Activated gamma-delta T cell (primary cell): ENCODE results near the gene FXYD1.
"Not testable (repeated sequence)": the region's sequence is repeated elsewhere in the genome, so short reads cannot be mapped to it uniquely, and the experiment has no call there.

Experiments
- DNase-seq: peaks from one replicate; lab custom pipeline; 2025; lab: John Stamatoyannopoulos, UW

Gene FXYD1

DNA sequence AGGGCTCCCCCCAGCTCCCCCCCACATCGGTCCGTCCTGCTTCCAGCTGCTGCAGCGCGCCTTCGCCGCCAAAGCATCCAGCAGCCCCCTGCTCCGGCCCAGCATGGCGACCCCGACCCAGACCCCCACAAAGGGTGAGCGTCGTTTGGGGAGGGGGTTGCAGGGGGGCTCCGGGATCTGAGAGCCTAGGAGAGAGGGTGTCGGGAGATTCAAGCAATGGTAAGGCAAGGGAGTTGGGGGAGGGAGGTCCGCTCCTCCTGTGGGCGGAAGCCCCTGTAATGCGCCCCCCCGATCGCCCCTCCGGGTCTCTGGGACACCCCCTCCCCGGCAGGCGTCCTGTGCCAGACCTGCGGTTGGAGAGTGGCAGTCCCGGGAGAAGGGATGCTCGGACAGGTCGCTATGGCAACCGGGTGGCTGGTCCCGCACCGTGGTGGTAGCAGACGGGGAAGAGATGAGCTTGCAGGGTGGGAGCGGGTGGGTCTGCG, 4.6 kb downstream of the FXYD1 start, which contains the start of gene FXYD7:
TSS of gene FXYD7 (plus strand) at position 25 of the 485 bp plus-strand sequence. CDS start at position 104, 79 bp downstream.
- DNase-seq = peak; percentile 37

GRCh38 chr19:35143818-35144217, 5.2 kb downstream of the FXYD1 start:
- DNase-seq = no peak

DNA sequence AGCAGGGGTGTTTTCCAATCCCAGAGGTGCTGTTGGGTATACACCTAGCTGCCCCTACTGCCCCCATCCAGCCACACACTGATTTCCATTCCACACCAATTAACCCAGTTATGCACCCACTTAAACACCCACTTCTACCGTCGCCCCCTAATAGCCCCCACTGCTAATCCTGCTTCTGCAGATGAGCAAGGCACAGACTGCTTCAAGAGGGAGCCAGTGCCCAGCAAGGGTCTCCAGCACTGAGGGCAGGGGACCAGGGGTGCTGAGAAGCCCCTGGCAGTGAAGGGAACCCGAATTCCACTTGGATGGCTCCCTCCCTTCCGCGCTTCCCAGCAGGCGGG, 5.6 kb downstream of the FXYD1 start:
- no peak for DNase-seq

DNA sequence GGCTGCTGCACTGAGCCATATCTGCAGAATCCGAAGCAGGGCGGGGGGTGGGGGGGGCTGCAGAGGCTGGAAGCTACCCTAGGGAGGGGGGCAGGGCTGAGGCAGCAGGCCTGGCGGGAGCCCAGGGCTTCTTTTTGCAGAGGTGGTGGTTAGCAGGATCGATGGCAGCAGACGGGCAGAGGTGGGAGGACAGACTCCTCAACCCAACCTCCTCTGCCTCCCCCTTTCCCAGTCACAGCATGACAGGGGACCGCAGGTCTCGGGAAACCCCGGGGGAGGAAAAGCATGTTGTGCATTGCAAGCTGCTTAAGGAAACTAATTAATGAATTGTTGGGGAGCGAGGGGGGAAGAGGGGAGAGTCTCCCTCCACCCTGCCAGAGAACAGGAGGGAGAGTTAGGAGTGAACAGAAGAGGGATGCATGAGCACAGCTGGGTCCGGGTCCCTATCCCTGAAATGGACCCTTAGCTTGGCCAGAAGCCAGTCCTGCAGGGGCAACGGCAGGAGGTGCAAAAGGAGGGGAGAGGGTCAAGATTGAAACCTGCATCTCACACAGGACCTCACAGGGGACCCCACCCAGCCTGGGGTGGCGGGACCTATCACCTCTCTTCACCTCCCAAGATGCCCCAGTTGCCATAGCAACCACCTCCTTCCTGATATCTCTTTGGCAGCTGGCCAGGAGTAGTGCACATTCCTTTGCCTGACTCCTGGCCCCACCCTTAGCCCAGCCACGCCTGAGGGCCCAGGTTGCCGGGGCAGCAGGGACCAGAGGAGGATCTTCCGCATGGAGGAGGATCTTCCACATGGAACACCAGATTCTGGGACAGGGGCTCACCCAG, 6.2 kb downstream of the FXYD1 start:
- no peak for DNase-seq

DNA sequence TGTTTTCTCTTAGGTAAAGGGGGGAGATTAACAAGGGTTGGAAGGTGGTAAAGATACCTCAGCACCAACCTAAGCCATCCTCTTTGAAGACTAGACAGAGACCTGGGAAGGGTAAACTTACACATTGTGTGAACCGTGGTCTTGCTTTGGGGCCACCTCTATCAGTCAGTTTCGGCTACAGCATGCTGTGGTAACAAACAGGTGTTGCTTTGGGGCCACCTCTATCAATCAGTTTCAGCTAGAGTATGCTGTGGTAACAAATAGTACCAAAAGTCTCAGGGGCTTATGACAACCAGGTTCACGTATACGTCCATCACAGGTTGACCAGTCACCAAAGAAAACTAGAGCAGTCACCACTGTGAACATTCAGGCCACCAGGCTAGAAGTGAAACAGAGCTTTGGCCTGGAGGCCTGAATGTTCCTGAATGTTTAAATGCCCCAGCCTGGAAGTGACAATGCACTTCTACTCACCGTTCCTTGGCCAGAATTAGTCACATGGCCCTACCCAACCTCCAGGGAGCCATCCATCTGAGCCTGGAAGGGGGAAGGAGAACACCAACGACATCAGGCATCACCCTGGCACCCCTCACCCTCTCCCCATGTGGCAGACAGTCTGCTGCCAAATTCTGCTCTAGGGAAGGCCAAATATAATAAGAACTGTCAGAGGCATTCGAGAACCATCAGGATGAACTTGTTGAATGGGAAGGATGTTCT, 8.3 kb downstream of the FXYD1 start:
- no peak for DNase-seq

DNA sequence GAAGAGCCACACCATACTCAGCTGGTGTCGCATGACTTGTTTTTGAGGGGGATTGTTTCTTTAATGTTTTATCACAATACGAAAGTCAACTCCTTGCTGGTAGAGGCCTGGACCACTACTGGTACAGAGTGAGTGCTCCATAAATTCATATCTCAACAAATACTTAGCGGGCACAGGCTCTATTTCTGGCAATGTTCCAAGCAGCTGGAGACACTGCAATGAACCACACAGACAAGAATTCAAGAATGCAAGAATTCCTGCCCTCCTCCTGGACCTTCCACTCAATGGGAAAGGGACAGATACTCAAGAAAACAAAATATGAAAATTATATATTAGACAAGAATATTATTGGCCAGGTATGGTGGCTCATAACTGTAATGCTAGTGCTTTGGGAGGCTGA, 10.8 kb downstream of the FXYD1 start:
- DNase-seq = no peak

DNA sequence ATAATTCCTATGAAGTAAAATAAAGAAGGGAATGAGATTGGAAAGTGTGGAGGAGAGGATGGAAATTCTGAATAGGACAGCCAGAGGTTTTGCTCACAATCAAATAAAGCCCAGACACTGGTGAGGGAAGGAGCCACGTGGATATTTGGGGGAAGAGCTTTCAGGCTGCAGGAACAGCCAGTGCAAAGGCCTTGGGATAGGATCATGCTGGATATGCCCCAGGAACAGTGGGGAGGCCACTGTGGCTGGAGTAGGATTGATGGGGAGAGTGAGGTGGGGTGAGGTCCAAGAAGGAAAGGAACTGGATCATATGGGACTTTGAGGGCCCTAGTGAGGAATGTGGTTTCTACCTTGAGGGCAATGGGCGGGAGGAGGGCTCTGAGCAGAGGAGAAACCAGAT, 11.8 kb downstream of the FXYD1 start:
- no peak for DNase-seq

- DNase-seq = no peak
These were observed 12.8 kb downstream of the FXYD1 start for GRCh38 chr19:35151273-35152065.

- not testable (repeated sequence) for DNase-seq
These were observed 14.5 kb downstream of the FXYD1 start for GRCh38 chr19:35153129-35153522.

DNA sequence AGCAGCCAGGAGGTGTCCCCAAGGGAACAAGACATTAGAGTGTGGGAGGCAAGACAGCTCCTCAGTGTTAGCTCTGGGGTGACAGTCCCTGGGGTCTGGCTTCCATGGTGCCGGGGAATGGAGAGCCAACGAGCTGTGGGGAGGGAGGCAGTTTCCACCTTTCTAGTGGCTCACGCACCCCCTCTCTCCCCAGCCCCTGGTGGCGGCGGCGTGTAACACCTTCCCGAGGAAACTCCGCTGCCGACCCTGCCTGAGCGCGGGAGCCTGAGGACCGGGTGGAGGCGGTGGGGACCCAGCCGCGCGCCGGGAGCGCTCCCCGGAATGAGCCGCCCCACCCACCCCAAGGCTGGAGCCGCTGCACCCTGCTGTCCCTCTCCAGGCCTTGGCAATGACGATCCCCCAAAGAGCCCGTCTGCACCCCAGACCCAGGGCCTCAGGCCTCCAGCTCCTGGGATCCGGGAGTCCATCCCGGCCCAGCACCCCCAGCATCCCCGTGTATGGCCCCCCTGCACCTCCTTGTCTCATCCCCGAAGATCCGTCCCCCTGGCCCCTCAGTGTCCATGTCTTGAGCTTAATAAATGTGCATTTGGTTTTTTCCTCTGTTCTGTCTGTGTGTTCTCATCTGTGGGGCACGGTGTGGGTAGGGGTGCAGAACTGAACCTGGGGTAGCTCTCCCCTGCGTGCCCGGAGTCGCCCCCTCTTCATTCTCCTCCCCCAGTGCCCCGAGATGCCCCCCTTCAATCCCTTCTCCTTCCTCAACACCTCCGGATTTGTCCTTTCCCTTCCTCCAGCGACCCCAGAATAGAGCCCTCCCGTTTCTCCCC, 15.3 kb downstream of the FXYD1 start:
- peak; percentile 47 for DNase-seq

DNA sequence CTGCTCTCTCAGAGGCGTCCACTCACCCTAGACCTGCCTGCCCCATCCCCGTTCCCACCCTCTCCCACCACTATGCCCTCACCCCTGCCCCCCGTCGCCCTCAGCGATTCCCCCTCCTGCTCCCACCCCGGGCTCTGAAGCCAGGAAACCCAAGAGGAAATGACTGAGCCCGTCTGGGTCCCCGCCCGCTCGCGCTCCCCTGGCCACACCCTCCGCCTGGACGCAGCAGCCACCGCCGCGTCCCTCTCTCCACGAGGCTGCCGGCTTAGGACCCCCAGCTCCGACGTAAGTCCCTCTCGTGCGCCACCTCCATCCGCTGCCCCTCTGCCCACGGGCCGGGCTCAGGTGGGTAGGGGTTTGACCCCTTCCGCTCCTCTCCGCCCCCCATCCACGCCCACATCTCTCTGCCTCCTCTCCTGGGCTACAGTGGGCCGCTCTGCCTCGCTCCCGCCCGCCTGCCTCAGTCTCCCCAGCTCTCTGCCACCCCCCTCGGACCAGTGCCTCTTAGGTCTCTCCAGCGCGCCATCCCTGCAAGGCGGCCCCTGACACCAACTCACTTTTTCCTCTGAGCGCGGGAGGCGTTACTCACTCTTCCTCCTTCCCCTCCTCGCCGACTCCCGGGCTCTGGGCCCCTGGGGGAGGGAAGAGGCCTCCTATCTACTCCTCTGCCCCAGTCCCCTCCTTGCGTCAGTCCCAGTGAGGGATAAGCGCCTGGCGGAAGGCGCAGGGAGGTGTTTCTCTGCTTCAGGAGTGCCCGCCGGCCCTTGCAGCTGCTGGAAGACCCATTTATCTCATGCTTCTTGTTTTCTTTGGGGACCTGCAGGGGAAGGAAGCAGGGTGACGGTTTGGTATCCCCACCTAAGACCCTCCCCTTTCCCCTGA, 16.1 kb downstream of the FXYD1 start, which contains the start of gene FXYD5:
TSS of gene FXYD5 (plus strand) at position 211 of the 882 bp plus-strand sequence. CDS start 816 bp downstream, outside the sequence.
- peak; percentile 51 for DNase-seq

- no peak for DNase-seq
These were observed 16.8 kb downstream of the FXYD1 start for GRCh38 chr19:35155441-35155840.

DNA sequence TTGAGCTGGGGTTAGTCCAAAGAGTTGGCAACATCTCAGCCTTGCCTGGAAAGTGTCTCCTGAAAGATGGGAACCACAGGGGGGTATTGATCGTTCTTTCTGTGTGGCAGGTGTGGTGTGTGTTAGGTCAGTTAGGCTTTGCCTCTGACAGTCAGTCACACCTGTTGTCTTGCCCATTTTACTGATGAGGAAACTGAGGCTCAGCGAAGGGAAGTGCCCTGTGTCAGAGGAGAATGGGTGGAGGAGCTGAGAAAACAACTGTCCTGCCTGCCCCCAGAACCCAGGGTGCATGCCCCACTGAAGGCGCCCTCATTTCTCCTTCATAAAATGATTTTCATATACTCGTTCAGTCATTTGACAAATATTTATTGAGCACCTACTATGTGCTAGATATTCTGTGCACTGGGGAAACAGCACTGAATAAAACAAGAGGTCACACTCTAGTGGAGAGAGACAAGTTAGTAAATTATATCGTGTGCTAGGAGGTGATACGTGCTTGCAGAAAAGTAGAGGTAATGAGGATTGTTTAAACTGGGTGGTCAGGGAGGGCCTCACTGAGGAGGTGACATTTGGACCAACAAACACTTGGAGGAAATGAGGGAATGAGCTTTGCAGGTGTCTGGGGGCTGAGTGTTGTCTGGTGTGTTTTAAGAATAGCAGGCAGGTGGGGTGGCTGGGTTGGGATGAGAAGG, 17.5 kb downstream of the FXYD1 start:
- no peak for DNase-seq

DNA sequence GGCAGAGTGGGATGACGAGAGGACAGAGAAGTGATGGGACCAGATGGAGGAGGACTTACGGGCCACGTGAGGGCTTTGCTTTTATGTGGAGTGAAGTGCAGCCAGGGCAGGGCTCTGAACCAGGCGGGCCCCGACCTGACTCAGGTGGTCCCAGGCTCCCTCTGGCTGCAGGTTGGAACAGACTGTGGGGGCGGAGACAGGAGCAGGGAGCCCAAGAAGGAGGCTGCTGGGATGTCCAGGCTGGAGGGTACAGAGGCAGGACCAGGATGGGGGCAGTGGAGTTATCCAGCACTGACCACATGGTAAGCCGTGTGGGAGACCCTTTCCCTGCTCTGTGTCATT, 18.0 kb downstream of the FXYD1 start:
- no peak for DNase-seq

DNA sequence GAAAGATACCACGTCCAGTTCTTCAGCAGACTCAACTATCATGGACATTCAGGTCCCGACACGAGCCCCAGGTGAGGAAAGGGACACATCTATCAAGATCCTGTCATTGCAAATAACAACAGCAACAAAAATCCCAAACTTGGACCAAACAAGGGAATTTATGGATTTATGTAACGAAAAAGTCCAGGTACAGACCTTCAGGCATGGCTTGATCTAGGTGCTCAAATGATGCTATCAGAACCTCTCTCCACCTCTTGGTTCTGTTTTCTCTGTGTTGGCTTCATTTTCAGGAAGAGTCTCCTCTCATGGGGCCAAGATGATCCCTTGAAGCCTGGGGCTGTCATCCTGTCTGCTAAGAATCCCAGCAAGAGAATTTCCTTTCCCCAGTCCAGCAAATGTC, 18.8 kb downstream of the FXYD1 start:
- DNase-seq = no peak

DNA sequence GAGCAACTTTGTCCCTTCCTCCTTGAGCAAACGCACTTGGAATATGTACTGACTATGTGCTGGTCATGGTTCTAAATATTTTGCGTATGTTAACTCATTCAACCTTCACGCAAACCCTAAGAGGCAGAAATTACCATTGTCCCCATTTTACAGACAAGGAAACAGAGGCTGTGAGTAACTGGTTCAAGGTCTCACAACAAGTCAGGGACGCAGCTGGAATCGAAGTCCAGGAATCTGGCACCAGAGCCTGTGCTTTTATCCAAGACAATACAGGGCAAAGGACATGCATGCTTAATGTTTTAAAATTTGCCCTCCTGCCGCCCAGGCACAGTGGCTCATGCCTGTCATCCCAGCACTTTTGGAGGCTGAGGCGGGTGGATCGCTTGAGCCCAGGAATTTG, 21.0 kb downstream of the FXYD1 start:
- no peak for DNase-seq

GRCh38 chr19:35160629-35161433, 22.2 kb downstream of the FXYD1 start:
- no peak for DNase-seq

DNA sequence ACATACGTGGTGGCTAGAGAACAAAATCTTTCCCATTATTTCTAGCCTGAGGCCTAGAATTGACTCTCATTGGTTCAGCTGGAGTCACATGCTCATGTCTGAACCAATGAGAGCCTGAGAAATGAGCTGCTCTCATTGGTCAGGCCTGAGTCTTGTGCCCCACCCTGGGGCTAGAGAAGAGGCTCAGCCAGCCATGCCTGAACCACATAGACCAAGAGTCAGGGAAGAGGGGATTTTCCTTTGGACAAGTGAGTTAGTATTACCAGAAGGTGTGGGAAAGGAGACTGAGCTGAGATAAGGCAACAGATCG, 22.8 kb downstream of the FXYD1 start:
- no peak for DNase-seq
